A172 (cell line): ENCODE results near the gene PGM3. TPM values are rescaled to one million over a fixed set of nuclear protein-coding genes. Genes with fewer than 3 reads are reported as not detected.

Source experiments
- DNase-seq: peaks from one replicate; pipeline ENCODE4 v3.0.0-alpha.2; 2015; ENCODE audit warnings: low spot score
- total RNA-seq: library from RNA; depleted of rRNA; stranded (reverse); fragments of >200 nt; shearing (Covaris generic); gene quantifications from 2 replicates; pipeline ENCODE4 v1.2.3, GENCODE V29; 2014

The PGM3 gene
- total RNA-seq, 1 experiment from 2014 or later = 57.2 TPM

GRCh38 chr6:83183082-83183828 lies 9.8 kb downstream of the PGM3 start:
- peak; percentile 92 for DNase-seq

- no peak for DNase-seq
Measured at GRCh38 chr6:83182114-83182513, 11.0 kb downstream of the PGM3 start.

GRCh38 chr6:83180426-83180950 lies 12.6 kb downstream of the PGM3 start:
- no peak for DNase-seq

GRCh38 chr6:83176246-83176645 lies 16.8 kb downstream of the PGM3 start:
- DNase-seq = no peak

DNA sequence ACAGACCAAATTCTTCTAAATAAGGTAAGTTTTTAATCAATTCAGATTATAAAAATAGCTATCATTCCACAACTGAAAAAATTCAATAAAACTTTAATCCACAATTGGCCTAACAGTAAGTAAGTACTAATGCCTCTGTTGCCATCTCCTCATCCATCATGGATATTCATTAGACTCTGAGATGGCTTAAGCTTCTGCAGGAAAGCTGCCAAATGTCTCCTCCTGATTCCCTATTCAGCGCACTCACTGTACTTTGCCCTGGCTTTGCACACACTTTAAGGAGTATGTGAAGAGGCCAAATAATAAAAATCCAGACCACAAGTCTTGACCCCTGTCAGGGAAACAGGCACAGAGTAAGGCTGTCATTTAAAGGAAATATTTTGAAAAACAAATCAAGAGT lies 23.6 kb downstream of the PGM3 start:
- no peak for DNase-seq

DNA sequence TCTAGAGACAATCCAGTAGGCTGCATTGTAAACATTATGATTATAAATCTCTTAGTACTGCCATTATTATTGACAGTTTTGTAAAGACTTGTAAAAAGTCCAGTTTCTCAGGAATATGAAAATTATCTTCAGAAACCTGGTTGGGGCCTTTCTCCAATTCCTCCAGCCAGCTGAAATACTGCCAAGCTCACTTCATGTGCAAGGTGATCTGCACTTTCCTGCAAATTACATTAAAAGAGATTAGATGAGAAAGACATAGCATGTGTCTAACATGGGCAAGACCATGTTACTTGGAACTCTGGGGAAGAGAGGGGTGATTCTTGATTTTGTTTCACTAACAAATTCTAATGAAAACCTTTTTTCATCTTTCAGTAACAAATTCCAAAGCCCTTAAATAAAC lies 24.0 kb downstream of the PGM3 start:
- no peak for DNase-seq

- no peak for DNase-seq
Measured at GRCh38 chr6:83168556-83168955, 24.5 kb downstream of the PGM3 start.

DNA sequence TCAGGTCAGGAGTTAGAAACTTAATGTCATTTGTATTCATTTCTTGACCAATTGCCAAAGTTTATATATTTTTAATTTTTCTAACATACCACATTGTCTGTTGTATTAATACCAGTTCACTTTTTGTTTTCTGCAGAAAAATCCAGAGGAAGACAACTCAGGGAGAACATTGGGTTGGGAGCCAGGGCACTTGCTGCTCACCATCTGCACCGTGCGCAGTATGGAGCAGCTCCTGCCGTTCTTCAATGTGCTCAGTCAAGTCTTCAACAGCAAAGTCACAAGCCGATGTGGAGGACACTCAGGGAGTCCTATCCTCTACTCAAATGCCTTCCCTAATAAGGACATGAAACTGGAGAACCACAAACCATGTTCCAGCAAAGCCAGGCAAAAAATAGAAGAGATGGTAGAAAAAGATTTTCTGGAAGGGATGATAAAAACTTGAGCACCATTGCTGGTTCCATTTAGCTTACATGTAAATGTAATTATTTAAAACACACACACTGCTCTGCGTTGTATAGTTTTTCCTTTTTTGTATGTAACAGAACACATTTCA lies 25.3 kb downstream of the PGM3 start:
- no peak for DNase-seq

DNA sequence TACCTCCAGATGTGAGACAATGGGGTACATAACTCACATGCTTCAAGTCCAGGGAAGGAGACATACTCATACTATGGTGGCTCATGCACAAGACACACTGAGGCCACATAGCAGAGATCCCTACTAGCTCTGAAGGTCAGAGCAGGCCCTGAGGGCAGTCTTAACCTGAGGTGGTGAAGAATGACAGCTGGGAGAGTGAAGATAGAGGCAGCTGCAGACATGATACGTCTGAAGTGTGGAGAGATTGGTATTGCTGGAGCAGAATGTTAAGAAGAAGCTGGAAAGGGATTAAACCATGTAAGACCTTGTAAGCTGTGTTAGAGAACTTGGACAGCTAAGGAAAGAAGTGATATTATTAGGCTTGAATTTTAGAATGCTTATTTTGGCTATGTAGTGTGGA lies 32.9 kb downstream of the PGM3 start:
- no peak for DNase-seq

GRCh38 chr6:83155794-83156193 lies 37.3 kb downstream of the PGM3 start:
- DNase-seq = no peak

DNA sequence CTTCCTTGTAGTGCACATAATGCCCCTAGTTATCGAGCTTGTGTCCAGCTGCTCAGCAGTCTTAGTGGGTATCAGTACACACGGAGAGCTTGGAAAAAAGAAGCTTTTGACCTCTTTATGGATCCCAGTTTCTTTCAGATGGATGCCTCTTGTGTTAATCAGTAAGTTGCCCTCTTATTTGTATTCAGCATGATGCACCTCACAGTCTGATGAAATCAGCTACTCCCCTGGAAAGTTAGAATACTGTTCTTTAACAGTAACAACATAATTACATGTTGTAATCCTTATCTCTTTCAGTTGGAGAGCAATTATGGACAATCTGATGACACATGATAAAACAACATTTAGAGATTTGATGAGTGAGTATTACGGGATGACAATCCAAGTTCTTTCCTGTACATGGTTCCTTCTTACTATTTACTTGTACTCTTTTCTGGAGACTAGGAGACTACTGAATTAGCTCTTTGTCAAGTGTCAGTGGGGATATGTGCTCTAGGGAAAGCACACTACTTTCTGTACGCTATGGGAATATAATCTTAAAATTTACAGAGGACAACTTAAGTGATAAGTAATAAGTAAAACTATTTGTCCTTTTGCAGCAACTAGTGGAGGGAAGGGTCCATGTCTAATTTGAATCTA lies 39.1 kb downstream of the PGM3 start:
- DNase-seq = no peak

- no peak for DNase-seq
Measured at GRCh38 chr6:83152913-83153312, 40.2 kb downstream of the PGM3 start.

DNA sequence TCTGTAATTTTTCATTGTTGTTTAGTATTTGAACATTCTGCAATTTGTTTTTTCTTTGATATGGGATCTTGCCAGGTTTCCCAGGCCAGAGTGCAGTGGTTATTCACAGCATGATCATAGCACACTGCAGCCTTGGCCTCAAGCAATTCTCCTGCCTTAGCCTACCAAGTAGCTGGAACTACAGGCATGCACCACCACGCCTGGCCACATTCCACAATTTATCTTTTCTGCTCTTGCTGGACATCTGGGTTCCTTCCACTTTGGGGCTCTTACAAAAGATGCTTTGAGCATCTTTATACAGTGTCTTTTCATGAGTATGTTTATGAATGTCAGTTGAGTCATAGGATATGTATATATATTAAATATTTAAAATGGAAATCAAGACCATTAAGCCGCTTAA lies 42.0 kb downstream of the PGM3 start:
- DNase-seq = no peak

- DNase-seq = no peak
Measured at GRCh38 chr6:83138758-83139157, 54.3 kb downstream of the PGM3 start.

DNA sequence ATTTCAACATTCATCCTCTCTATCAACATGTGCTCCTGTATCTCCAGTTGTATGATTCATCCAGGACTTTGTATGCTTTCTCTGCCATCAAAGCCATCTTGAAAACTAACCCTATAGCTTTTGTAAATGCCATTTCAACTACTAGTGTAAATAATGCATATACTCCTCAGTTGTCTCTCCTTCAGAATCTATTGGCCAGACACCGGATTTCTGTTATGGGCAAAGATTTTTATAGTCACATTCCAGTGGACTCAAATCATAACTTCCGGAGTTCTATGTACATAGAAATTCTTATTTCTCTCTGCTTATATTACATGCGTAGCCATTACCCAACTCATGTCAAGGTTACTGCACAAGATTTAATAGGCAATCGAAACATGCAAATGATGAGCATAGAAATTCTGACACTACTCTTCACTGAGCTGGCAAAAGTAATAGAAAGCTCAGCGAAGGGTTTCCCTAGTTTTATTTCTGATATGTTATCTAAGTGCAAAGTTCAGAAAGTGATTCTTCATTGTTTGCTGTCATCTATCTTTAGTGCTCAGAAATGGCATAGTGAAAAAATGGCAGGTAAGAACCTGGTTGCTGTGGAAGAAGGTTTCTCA lies 54.8 kb downstream of the PGM3 start:
- no peak for DNase-seq

DNA sequence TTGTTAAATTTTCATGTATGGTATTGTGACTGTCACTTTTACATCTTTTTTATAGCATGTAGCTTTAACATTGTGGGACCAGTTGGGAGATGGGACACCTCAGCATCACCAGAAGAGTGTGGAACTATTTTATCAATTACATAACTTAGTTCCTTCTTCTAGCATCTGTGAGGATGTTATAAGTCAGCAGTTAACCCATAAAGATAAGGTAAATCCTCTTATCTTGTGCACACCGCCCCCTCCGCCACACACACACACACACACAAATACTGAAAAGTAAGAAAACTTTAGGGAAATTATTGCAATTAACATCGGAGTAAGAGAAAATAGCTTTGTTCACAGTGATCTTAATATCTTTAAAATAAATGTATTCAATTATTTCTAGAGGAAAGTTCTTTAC lies 60.9 kb downstream of the PGM3 start:
- no peak for DNase-seq

DNA sequence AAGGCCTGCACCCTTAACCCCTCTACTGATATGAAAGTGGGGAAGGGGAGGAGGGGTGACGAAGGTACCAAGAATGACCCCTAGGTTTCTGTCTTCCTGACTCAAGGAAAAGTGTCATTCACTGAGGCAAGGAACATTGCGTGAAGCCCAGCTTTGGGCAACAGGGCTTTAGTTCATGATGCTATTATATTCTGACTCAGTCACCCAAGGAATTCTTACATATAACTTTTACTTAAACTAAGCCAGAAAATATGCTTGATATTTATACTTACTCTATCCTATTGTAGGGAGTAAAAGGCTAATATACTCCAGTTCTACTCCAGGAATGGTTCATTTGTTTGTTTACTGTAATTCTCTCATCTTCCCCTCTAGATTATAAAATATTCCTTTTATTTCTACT lies 65.1 kb downstream of the PGM3 start:
- no peak for DNase-seq

DNA sequence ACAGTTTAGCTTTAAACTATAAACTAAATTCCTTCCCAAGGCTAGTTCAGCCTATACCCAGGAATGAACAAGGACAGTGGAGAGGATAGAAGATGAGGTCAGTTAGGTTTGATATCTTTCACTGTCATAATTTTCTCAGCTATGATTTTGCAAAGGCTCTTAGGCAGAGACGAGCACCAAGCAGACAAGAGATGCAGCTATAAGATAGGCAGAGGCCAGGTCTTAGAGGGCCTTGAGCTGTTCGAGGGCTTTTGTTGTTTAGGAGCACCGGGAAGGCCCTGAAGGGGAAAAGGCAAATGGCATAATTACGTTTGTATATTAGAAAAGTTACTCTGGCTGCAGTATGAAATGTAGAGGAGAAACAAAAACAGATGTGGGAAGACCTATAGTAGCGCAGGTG lies 65.8 kb downstream of the PGM3 start:
- no peak for DNase-seq

- DNase-seq = no peak
Measured at GRCh38 chr6:83126807-83127206, 66.3 kb downstream of the PGM3 start.

DNA sequence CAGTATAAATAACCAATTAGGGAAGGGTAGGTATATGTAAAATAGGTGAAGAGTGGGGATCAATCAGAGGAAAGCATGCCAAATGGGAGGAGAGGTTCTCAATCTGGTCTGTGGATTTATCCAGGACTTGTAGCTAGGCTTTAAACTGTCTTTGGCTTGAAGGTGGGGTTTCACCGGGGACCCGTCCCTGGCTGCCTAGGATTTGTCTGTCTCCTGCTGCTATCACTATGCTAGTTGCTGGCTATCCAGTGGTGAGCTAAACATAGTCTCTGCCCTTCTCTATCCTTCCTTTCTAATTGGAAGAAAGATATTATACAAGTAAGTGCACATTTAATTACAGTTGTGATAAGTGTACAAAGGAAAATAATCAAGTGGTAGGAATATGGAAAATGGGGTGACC lies 66.8 kb downstream of the PGM3 start:
- DNase-seq = no peak

GRCh38 chr6:83125425-83125824 lies 67.6 kb downstream of the PGM3 start:
- DNase-seq = no peak

DNA sequence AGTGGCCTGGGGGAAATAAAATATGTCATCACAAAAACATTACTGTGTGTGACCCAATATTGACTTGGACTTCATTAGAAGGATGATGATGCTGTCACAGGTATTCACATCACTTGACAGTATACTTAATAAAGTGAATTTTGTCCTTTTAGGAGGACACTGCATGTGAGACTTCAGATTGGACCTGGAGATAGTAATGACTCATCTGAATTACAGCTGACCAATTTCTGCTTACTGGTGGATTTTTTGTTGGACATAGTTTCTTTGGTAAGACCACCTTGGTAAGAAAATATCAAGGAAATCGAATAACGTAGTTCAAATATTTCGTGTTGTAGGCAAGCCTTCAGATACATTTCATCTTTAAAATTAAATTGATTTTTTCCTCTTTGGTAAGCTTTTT lies 68.5 kb downstream of the PGM3 start:
- no peak for DNase-seq
